DOHH2 (cell line): ENCODE data around the gene MIA.

Source experiments
- CTCF ChIP-seq: fragments of 200-600 bp; sonication (generic); IDR thresholded peaks from one replicate; pipeline ENCODE4 v1.5.1; 2014; ENCODE audit warnings: antibody characterized with exemption, mild to moderate bottlenecking, low read depth, low read length; ENCODE audit not compliant: poor library complexity, severe bottlenecking
- EZH2phosphoT487 ChIP-seq: fragments of 200-600 bp; sonication (generic); IDR thresholded peaks from 2 replicates; pipeline ENCODE4 v1.6.1; 2017; ENCODE audit warnings: borderline replicate concordance, mild to moderate bottlenecking, antibody characterized with exemption, low read length, moderate library complexity, mixed read lengths

- TF ChIP-seq CTCF: no peak
- TF ChIP-seq EZH2phosphoT487: no peak
Observed at GRCh38 chr19:40800997-40801377, 25.7 kb downstream of the MIA start.
